ENCODE results near the gene EML6.

Gene EML6

GRCh38 chr2:54760310-54760709, 36.8 kb downstream of the EML6 start:
- no peak for DNase-seq

DNA sequence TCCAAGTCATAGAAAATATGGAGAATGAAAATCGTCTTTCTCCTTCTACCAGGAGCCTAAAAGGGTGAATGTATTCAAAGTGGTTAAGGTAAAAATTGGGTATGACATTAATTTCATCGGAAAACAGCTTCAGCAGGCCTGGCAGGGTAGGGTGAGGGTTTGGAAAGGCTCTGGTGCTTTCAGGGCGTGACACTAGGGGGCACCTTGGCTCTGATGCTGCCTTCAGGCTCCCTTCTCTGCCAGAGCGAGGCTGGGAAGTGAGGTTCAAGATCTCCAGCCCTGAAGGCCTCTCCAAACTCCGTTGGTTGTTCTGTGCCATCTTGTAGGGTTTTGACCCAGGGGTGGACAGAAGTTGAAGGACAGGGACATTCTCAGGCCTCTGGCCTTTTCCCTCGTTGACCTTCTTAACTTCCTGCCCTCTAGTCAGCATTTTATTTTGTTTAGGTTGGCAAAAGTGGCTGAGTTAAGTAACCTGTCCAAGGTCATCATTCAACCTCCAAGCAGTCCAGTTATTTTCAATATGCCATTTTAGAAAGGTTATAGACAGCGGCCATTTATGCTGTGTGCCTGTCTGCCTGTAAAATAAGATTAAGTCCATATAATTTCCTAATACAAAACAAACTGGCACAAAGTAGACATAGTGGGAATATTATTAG, 40.3 kb downstream of the EML6 start:
- DNase-seq, result no peak

DNA sequence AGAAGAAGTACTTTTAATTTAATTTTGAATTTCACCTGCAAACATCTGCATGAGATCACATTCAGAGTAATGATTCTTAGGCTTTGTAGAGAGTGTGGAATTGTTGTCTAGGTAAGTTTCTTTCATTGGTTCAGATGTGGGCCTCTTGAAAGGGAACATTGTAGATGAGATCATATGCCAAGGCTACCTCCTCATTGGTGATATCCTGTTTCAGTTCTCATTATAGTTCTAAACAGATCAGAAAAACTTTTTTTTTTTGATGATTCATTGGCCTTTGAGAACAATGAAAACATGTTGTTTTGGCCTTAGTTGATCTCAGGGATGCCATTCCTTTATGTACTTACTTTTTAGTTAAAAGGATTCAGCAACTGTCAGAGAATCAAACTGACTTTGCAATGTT, 44.5 kb downstream of the EML6 start:
- peak; percentile 51 for DNase-seq

DNA sequence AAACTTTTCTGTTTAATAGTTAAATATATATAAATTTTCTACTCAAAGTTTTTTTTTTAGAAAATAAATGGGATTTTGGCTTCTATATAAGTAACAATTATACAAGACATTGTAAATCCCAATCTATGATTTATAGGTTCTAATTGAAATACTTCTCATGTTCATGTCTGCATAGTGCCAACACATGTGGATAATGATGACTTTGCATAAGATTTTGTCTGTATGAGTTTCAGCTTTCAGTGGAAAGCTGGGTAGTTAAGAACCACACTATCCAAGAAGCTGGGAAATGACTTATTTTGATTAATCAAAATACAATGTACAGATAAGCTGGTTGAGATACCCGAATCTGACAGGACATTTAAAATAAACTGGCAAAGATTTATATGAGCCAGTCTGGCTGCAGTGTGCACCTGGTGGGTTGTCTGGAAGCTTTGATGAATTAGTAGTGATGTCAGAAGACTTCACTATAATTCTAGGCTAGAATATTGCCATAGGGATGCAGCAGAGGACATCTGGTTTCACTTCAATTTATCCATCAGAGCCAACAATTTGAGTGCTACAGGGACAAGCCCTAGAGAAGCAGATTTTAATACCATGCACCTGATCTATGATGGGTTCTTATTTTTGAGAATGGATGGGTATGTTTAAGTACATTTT, 45.4 kb downstream of the EML6 start:
- DNase-seq, result no peak

GRCh38 chr2:54770211-54770610, 46.7 kb downstream of the EML6 start:
- no peak for DNase-seq

DNA sequence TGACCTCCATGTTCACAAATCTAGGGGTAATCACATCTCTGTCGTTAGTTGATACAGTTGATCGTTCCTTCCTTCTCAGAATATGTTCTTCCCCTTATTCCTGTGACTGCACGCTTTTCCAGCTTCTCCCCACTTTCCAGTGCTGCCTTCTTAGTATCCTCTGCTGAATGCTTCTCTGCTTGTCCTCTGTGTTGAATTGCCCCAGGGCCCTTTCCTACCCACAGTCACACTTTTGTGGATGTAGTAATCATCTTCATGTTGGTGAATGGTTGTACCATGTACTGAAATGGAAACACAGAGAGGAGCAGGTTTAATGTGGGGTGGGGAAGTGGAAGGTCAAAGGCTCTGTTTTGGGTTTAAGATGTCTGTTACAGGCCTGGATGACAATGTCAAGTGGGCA, 47.2 kb downstream of the EML6 start:
- no peak for DNase-seq

DNA sequence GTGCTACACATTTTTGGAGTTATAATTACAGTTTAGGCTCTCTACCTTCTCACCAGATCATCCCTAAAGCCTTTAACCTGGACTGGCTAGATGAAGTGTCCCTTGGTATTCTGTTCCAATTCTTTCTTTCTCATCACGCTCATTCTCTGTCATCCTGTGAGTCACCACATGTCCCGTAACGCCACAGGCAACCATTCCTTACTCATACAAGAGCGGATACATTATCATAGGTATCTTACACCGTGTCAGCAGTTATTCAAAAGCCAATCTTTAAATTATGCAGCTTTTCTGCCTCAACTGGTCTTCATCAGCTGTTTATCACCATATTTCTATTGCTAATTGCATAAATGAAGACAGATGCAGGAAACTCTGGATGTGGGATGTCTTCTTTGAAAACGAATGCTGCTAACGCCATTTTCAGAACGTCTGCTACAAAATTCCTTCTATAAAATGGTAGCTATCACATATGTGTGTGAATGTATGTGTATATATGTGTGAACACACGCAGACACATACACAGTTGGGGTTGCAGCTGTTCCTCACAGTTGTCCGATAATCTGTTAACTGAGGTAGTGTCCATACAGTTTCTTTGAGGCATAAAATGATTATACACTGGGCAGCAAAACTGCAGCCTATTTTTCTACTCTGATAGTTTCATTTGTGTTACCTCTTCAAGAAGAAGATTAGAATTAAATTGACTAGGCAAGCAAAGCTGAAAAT, 47.9 kb downstream of the EML6 start:
- DNase-seq, result no peak

GRCh38 chr2:54772110-54772509, 48.6 kb downstream of the EML6 start:
- DNase-seq, result peak; percentile 41

DNA sequence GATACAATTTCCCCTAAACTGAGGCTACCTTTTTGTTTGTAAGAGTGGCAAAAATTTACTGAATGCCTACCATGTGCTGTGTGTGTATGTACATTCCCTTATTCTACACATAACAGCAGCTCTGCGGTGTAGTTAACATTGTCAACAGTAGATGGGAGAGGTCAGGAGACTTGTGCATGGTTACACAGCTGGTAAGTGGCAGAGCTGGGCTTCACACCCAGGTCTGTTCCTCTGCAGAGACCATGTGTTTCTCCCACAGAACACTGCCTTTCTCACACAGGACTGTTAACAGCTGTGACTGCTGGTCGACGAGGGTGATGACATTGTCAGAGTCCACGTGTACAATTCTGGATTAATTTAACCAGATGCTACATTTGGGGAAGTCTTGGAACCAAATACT, 49.1 kb downstream of the EML6 start:
- DNase-seq, result no peak

DNA sequence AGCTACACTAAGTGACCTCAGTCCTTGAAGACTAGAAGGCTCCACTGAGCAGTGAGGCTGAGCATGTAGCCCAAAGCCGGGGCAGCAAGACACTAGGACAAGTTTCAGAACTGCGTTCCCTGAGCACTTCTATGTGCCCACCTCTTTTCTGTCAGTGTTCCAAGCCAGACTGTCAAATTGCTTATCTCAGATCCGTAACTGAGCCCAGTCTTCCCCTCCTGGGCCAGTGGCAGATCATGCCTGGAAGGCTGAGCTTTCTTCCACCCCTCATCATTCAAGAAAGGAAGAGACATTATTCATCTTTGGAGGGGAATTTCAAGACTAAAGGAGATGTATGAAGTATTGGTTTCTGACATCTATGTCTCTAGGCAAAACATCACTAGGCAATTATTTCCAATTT, 49.8 kb downstream of the EML6 start:
- DNase-seq, result no peak

- DNase-seq, result no peak
Observed at GRCh38 chr2:54773838-54774237, 50.4 kb downstream of the EML6 start.

GRCh38 chr2:54775710-54776109, 52.2 kb downstream of the EML6 start:
- DNase-seq, result no peak

DNA sequence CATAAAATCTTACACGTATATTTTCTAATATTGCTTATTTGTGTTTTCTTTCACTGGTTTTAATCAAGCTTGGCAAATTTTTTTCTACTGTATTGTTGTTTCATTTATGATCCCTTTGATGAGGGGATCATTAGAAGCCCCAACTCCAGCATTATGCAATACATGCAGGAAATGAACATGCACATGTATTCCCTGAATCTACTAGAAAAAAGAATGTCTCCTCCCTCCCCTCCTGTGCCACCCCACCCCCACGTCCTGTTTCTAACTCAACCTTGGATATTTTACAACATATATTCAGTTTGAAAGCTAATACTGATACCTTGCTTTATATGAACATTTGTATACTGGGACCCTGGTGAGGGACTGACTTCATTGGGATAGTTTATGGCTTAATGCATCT, 53.0 kb downstream of the EML6 start:
- no peak for DNase-seq

DNA sequence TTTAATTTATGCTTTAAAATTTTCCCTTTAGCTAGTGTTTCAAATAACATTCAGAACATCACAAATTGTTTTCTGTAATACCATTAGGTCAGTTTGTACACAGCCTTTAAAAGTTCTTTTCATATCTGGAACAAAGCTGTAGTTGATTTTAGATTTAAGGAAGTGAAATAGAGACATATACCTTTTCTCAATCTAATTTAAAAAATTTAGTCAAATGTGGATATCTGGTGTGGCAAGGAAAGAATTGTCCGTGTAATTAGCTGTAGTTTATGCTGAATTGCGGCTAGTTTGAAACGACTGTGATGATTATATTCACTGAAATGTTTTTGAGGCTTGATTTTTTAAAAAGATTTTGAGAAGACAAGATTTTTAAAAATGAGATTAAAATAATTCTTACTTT, 59.9 kb downstream of the EML6 start:
- DNase-seq, result no peak

- no peak for DNase-seq
Observed at GRCh38 chr2:54787270-54787669, 63.8 kb downstream of the EML6 start.

- no peak for DNase-seq
Observed at GRCh38 chr2:54787755-54788366, 64.4 kb downstream of the EML6 start.

- DNase-seq, result no peak
Observed at GRCh38 chr2:54789878-54790277, 66.4 kb downstream of the EML6 start.

DNA sequence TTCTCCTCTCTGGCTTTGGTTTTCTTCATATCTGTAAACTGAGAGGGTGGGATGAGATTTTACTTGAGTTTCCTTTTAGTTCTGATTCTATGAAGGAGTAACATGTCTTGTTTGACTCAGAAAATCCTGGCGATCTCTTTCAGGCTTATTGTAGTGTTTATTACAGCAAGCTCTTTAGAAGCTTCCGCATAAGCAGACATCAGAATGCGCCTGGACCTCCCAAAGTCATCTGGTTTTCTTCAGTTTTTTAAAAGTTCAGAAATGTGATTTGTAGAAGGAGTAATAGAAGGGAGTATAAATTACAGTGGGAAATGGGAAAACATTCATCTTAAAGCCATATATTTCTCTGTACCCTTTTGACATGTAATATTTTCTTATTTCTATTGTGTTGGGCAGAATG, 68.4 kb downstream of the EML6 start:
- DNase-seq, result no peak

DNA sequence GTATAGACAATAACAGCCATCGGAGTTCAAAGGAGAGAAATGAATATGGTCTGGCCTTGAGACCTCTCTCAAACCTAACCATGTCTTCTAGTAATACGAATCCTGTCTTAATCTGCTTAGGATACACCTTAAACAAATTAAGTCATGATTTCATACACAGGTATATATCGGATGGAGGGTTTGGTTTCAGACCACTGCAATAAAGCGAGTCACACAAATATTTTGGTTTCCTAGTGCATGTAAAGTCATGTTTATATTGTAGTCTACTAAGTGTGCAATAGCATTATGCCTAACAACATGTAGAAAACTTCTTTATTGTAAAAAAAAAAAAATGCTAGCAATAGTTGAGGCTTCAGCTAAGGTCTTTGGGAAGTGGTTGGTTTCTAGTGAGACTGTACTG, 73.8 kb downstream of the EML6 start:
- no peak for DNase-seq

DNA sequence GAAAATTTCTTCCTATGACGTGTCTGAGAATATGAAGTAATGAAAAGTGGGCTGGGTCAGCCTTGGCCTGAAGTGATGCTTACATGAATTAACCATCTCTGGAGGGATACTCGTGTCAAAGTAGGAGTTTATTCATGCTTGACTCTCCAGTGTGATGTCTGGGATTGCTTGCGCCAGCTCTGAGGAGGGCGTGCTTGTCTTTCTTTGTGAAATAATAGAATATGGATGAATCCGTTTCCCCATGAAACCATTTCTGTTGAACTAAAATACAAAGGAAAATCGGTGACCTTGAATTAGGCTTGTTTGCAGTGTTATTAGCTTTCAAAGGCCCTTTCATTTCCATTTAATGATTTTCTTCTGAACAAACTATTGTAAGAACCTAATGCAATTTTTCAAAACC, 77.9 kb downstream of the EML6 start:
- no peak for DNase-seq

DNA sequence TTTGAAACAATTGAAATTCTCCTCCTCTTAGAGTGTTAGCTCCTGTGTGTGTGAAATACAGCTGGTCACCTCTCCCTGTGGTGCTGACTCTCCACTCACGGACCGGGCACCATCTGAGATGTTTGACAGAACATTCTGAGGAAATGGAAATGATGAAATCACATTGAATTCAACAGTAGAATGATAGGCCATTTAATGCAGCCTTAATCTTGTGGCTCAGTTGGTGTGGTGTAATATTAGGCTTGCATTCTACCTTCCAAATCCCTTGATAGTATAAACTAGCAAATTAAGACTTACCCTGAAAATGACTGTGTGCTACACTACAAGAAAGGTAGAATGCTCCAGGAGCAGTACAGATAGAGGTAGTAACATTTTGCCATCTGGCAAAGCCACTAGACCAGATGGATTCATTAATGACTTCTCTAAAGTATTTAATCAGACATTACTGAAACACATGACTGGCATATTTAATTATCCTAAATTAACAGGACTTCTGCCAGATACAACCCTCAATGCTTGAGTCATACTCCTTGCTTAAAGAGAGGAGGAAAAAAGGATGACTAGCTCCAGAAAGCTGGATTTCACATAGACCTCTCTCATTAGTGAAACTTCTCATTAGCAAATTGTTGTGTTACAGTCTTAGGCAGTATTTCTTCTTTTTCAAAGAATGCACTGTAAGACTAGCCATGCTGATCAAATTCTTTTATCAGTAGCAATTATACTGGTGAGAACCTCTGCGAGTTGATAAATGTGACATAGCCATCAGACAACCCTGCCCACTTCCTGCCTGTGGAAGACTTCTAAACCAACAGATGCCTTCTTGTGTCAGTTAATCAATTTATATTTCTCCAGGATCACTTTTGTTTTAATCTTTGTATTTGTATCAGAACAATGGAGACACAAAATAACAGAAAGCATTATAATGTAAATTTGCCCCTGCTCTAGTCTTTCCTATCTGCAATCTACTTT, 80.6 kb downstream of the EML6 start:
- no peak for DNase-seq

GRCh38 chr2:54805255-54805654, 81.8 kb downstream of the EML6 start:
- no peak for DNase-seq

- DNase-seq, result no peak
Observed at GRCh38 chr2:54806975-54807374, 83.5 kb downstream of the EML6 start.
